ENCODE data around the gene FKBP4.

DNA sequence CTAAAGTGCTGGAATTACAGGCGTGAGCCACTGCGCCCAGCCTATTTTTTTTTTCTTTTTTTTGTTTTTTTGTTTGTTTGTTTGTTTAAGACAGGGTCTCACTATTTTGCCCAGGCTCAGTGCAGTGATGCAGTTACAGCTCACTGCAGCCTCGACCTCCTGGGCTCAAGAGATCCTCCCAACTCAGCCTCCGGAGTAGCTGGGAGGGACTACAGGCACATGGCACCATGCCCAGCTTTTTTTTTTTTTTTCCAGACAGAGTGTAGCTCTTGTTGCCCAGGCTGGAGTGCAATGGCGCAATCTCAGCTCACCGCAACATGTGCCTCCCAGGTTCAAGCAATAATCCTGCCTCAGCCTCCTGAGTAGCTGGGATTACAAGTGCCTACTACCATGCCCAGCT lies 11.9 kb downstream of the FKBP4 start:
- TF ChIP-seq, protein P1, sequence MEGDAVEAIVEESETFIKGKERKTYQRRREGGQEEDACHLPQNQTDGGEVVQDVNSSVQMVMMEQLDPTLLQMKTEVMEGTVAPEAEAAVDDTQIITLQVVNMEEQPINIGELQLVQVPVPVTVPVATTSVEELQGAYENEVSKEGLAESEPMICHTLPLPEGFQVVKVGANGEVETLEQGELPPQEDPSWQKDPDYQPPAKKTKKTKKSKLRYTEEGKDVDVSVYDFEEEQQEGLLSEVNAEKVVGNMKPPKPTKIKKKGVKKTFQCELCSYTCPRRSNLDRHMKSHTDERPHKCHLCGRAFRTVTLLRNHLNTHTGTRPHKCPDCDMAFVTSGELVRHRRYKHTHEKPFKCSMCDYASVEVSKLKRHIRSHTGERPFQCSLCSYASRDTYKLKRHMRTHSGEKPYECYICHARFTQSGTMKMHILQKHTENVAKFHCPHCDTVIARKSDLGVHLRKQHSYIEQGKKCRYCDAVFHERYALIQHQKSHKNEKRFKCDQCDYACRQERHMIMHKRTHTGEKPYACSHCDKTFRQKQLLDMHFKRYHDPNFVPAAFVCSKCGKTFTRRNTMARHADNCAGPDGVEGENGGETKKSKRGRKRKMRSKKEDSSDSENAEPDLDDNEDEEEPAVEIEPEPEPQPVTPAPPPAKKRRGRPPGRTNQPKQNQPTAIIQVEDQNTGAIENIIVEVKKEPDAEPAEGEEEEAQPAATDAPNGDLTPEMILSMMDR (IDR thresholded peaks at IDR 0.05; ENCODE audit: low read length) = no peak
- TF ChIP-seq EZH2 (optimal IDR thresholded peaks at IDR 0.05; ENCODE audit: low read depth, low read length) (no peak), EZH2phosphoT487 (IDR thresholded peaks at IDR 0.05; ENCODE audit: low read length) (no peak)
